Middle frontal gyrus (tissue), 1 donor: ENCODE results near the gene ACOT8.
A peak's percentile ranks its signal among the peaks of the same experiment; 100 is the strongest.
"Not testable (repeated sequence)": the region's sequence is repeated elsewhere in the genome, so short reads cannot be mapped to it uniquely, and the experiment has no call there.

ENCODE experiments used
- DNase-seq: peaks from one replicate; pipeline ENCODE4 v3.0.0-alpha.2; 2015; ENCODE audit warnings: low spot score; ENCODE audit errors: extremely low spot score

ACOT8 gene

GRCh38 chr20:45887346-45887715 lies 30.1 kb upstream of the ACOT8 start, which contains the start of gene SPATA25:
TSS of gene SPATA25 (minus strand) at chr20:45887622. CDS start at chr20:45887590, 32 bp downstream.
- DNase-seq, result no peak

GRCh38 chr20:45886590-45887345 lies 29.6 kb upstream of the ACOT8 start:
- no peak for DNase-seq

DNA sequence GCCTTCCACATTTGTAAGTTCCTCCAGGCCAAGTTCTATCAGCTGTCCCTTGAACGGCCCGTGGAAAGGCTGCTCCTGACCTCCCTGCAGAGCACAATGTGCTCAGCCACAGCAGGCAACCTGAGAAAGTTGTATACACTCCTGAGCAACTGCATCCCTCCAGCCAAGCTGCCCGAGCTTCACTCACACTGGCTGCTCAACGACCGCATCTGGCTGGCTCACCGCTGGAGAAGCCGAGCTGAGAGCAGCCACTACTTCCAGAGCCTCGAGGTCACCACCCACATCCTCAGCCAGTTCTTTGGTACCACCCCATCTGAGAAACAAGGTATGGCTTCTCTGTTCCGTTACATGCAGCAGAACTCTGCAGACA lies 25.9 kb upstream of the ACOT8 start:
- no peak for DNase-seq

- no peak for DNase-seq
These were observed 25.4 kb upstream of the ACOT8 start for GRCh38 chr20:45882469-45883099.

GRCh38 chr20:45880988-45881788 lies 24.0 kb upstream of the ACOT8 start, which contains the start of gene ZSWIM1:
TSS of gene ZSWIM1 (plus strand) at chr20:45881227. CDS start at chr20:45882593, 1,366 bp downstream.
- peak; percentile 99 for DNase-seq

GRCh38 chr20:45878076-45878761 lies 21.0 kb upstream of the ACOT8 start:
- no peak for DNase-seq

DNA sequence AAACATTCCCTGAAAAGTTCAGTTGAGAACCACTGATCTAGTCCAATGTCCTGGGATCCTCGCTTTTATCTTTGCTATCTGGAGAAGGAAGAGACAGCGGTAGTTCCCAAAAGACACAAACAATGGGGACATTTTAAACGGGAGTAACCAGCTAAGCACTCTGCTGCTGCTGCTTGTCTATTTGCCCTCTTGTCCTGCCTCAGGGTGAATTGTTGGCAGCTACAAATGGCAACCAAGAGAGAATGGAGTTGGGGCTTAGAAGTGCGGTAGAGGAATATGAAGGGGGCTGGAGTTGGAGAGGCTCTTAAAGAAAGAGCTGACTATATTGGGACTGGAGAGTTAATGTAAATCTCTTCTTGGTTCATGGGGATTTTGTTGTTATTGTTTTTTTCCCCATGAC lies 17.4 kb upstream of the ACOT8 start:
- no peak for DNase-seq

- not testable (repeated sequence) for DNase-seq
These were observed 16.9 kb upstream of the ACOT8 start for GRCh38 chr20:45874104-45874481.

- no peak for DNase-seq
These were observed 16.4 kb upstream of the ACOT8 start for GRCh38 chr20:45873409-45874103.

- DNase-seq, result no peak
These were observed 15.4 kb upstream of the ACOT8 start for GRCh38 chr20:45872626-45873025.

GRCh38 chr20:45867819-45868176 lies 10.6 kb upstream of the ACOT8 start:
- no peak for DNase-seq

- no peak for DNase-seq
These were observed 10.1 kb upstream of the ACOT8 start for GRCh38 chr20:45867136-45867818.

DNA sequence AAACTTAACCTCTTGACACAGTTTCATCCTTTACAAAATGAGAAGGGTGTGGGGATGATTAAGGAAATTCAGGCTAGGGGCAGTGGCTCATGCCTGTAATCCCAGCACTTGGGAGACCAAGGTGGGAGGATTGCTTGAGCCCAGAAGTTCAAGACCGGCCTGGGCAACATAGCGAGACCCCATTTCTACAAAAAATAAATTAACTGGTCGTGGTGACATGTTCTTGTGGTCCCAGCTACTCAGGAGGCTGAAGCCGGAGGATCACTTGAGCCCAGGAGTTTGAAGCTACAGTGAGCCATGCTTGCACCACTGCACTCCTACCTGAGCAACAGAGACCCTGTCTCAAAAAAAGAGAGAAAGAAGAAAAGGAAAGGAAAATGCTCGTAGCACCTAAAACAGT lies 9.3 kb upstream of the ACOT8 start:
- no peak for DNase-seq

DNA sequence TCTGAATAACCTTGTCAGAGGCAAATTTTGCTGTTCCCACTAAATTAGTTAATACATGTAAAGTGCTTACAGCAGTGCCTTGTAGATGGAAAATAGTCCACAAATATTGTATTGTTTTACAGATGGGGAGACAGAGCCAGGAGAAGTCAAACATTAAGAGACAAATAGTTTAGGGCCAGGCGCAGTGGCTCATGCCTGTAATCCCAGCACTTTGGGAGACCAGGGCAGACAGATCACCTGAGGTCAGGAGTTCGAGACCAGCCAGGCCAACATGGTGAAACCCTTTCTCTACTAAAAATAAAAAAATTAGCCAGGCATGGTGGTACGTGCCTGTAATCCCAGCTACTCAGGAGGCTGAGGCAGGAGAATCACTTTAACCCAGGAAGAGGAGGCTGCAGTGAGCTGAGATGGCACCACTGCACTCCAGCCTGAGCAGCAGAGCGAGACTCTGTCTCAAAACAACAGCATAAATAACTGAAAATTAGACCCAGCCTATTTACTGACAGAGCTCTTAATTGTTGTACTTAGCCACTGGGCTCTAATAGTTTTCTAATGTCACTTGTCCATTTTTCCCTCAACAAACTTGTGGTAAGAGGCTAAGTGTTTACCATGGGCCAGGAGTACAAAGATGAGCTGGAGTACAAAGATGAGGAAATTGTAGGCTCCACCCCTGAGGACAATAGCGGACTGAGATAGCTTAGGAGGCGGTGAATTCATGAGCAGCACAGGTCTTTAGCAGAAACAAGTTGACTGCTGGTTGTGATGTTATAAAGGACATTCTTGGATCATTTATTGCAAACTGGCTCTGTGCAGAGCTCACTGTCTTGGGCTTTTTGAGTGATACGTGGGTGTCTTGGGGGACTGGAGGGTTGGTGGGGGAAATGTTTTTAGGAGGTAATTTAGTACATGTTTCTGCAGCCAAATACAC lies 6.6 kb upstream of the ACOT8 start:
- no peak for DNase-seq

GRCh38 chr20:45861221-45862075 lies 4.3 kb upstream of the ACOT8 start:
- no peak for DNase-seq

GRCh38 chr20:45860560-45861220 lies 3.5 kb upstream of the ACOT8 start:
- no peak for DNase-seq

- DNase-seq, result no peak
These were observed 2.7 kb upstream of the ACOT8 start for GRCh38 chr20:45859916-45860315.

DNA sequence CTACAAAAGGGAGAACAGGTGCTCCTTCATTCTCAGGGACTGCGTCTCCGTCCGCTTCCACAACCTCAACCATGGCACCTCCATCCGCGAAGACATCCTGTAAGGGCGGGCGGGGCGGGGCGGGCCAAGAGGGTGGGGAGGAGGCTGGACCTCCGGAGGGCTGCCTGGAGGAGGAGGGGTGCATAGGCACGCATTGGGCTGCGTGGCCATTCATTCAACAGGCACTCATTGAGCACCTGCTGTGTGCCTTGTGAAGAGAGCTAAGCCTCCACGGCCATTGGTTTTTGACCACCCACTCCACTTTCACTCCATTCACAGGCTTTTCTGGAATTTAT lies 657 bp upstream of the ACOT8 start:
- no peak for DNase-seq
